Neural progenitor cell (in vitro differentiated cells): ENCODE measurements around the gene PRKD1. TPM values are rescaled to one million over a fixed set of nuclear protein-coding genes. Genes with fewer than 3 reads are reported as not detected.

ENCODE experiments used
- DNase-seq: peaks from one replicate; pipeline ENCODE4 v3.0.0-alpha.2; 2016; ENCODE audit warnings: low spot score
- H2AFZ ChIP-seq: fragments of 200-600 bp; sonication (generic); replicated peaks from 2 replicates; pipeline ENCODE4 v1.6.1; 2016; ENCODE audit warnings: antibody characterized with exemption
- H3F3A ChIP-seq: fragments of 200-600 bp; sonication (generic); 2 replicates; pipeline ENCODE4 v1.6.1; 2016; ENCODE audit warnings: antibody characterized with exemption, low read depth
- H3K27ac ChIP-seq: fragments of 200-600 bp; sonication (generic); 2 replicates; pipeline ENCODE4 v1.5.1; 2016; ENCODE audit warnings: mild to moderate bottlenecking
- H3K27me3 ChIP-seq: fragments of 200-600 bp; sonication (generic); 2 replicates; pipeline ENCODE4 v1.6.1; 2016; ENCODE audit warnings: mild to moderate bottlenecking, moderate library complexity
- H3K36me3 ChIP-seq: fragments of 200-600 bp; sonication (generic); 2 replicates; pipeline ENCODE4 v1.5.1; 2016
- H3K4me1 ChIP-seq: fragments of 200-600 bp; sonication (generic); 2 replicates; pipeline ENCODE4 v1.6.1; 2016; ENCODE audit warnings: mixed run types
- H3K4me2 ChIP-seq: fragments of 200-600 bp; sonication (generic); 2 replicates; pipeline ENCODE4 v1.6.1; 2016
- H3K4me3 ChIP-seq: fragments of 200-600 bp; sonication (generic); 2 replicates; pipeline ENCODE4 v1.5.1; 2016
- H3K79me2 ChIP-seq: fragments of 200-600 bp; sonication (generic); 2 replicates; pipeline ENCODE4 v1.6.1; 2016; ENCODE audit warnings: low read depth
- H3K9ac ChIP-seq: fragments of 200-600 bp; sonication (generic); 2 replicates; pipeline ENCODE4 v1.6.1; 2016
- H3K9me3 ChIP-seq: fragments of 200-600 bp; sonication (generic); 2 replicates; pipeline ENCODE4 v1.5.1; 2016; ENCODE audit warnings: low read depth
- H4K20me1 ChIP-seq: fragments of 200-600 bp; sonication (generic); 2 replicates; pipeline ENCODE4 v1.6.1; 2016; ENCODE audit warnings: low read depth
- H3K27ac Mint-ChIP-seq: 3 replicates; pipeline ENCODE4 v1.8.0; 2021; ENCODE audit warnings: mixed read lengths
- H3K27me3 Mint-ChIP-seq: 2 replicates; pipeline ENCODE4 v1.8.0; 2022; ENCODE audit warnings: low read depth, mild to moderate bottlenecking, inconsistent platforms, moderate library complexity, mixed read lengths; ENCODE audit not compliant: insufficient read depth
- H3K36me3 Mint-ChIP-seq: 3 replicates; pipeline ENCODE4 v1.8.0; 2021; ENCODE audit warnings: mixed read lengths
- H3K4me1 Mint-ChIP-seq: 3 replicates; pipeline ENCODE4 v1.8.0; 2021; ENCODE audit warnings: mixed read lengths
- H3K4me3 Mint-ChIP-seq: 3 replicates; pipeline ENCODE4 v1.8.0; 2021; ENCODE audit warnings: mild to moderate bottlenecking, moderate library complexity, mixed read lengths
- H3K9me3 Mint-ChIP-seq: 3 replicates; pipeline ENCODE4 v1.8.0; 2020; ENCODE audit warnings: mixed read lengths
- EZH2 ChIP-seq: fragments of 200-600 bp; sonication (generic); IDR thresholded peaks from 2 replicates; pipeline ENCODE4 v1.6.1; 2017; ENCODE audit warnings: antibody characterized with exemption, mild to moderate bottlenecking, moderate library complexity
- EZH2phosphoT487 ChIP-seq: fragments of 200-600 bp; sonication (generic); IDR thresholded peaks from 2 replicates; pipeline ENCODE4 v1.6.1; 2017; ENCODE audit warnings: antibody characterized with exemption
- total RNA-seq: library from RNA; depleted of rRNA; stranded (reverse); fragments of >200 nt; gene quantifications from 2 replicates; pipeline ENCODE4 v1.2.3, GENCODE V29; 2015; ENCODE audit warnings: low replicate concordance
- TF ChIP-seq, protein P1 (sequence below): fragments of 200-600 bp; sonication (generic); IDR thresholded peaks from 2 replicates; pipeline ENCODE4 v1.5.1; 2017; ENCODE audit warnings: antibody characterized with exemption, mild to moderate bottlenecking

PRKD1 gene
- total RNA-seq, 1 donor from 2014 or later = 8.7 TPM

- Mint-ChIP-seq H3K27me3 (peaks cover 2% of the 10 kb centered on the region), H3K9me3 (no peaks in the 10 kb centered on the region), H3K27ac (no peak overlapping the region), H3K4me1 (no peaks in the 10 kb centered on the region), H3K4me3 (no peak overlapping the region), H3K36me3 (no peaks in the 10 kb centered on the region)
- H3K27ac ChIP-seq = no peak overlapping the region
- H3K4me3 ChIP-seq = no peak overlapping the region
- DNase-seq = no peak
- no peaks in the 10 kb centered on the region for H3F3A ChIP-seq
- H2AFZ ChIP-seq = no peak overlapping the region
- no peaks in the 10 kb centered on the region for H4K20me1 ChIP-seq
- no peaks in the 10 kb centered on the region for H3K4me1 ChIP-seq
- H3K9me3 ChIP-seq = no peaks in the 10 kb centered on the region
- H3K4me2 ChIP-seq = no peak overlapping the region
- H3K36me3 ChIP-seq = no peaks in the 10 kb centered on the region
- H3K79me2 ChIP-seq = no peaks in the 10 kb centered on the region
- H3K9ac ChIP-seq = no peak overlapping the region
- no peak for TF ChIP-seq EZH2
- TF ChIP-seq, protein P1, sequence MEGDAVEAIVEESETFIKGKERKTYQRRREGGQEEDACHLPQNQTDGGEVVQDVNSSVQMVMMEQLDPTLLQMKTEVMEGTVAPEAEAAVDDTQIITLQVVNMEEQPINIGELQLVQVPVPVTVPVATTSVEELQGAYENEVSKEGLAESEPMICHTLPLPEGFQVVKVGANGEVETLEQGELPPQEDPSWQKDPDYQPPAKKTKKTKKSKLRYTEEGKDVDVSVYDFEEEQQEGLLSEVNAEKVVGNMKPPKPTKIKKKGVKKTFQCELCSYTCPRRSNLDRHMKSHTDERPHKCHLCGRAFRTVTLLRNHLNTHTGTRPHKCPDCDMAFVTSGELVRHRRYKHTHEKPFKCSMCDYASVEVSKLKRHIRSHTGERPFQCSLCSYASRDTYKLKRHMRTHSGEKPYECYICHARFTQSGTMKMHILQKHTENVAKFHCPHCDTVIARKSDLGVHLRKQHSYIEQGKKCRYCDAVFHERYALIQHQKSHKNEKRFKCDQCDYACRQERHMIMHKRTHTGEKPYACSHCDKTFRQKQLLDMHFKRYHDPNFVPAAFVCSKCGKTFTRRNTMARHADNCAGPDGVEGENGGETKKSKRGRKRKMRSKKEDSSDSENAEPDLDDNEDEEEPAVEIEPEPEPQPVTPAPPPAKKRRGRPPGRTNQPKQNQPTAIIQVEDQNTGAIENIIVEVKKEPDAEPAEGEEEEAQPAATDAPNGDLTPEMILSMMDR = no peak
- TF ChIP-seq EZH2phosphoT487 = no peak
- no peaks in the 10 kb centered on the region for H3K27me3 ChIP-seq
Measured at GRCh38 chr14:29757711-29758233, 169.9 kb downstream of the PRKD1 start.

- no peak overlapping the region for H3K9ac ChIP-seq
- no peaks in the 10 kb centered on the region for H3K27me3 ChIP-seq
- H3K36me3 Mint-ChIP-seq = no peaks in the 10 kb centered on the region
- H3K9me3 ChIP-seq = no peaks in the 10 kb centered on the region
- H3K79me2 ChIP-seq = no peaks in the 10 kb centered on the region
- DNase-seq = no peak
- TF ChIP-seq EZH2phosphoT487 = no peak
- TF ChIP-seq, protein P1 = no peak
- TF ChIP-seq EZH2 = no peak
- no peaks in the 10 kb centered on the region for H3F3A ChIP-seq
- no peak overlapping the region for H2AFZ ChIP-seq
- H3K36me3 ChIP-seq = no peaks in the 10 kb centered on the region
- H3K9me3 Mint-ChIP-seq = no peaks in the 10 kb centered on the region
- no peak overlapping the region for H3K4me3 ChIP-seq
- H3K4me1 ChIP-seq = no peaks in the 10 kb centered on the region
- peaks cover 2% of the 10 kb centered on the region for H3K27me3 Mint-ChIP-seq
- no peaks in the 10 kb centered on the region for H4K20me1 ChIP-seq
- no peak overlapping the region for H3K4me3 Mint-ChIP-seq
- H3K4me2 ChIP-seq = no peak overlapping the region
- no peak overlapping the region for H3K27ac Mint-ChIP-seq
- no peaks in the 10 kb centered on the region for H3K4me1 Mint-ChIP-seq
- no peak overlapping the region for H3K27ac ChIP-seq
Measured at GRCh38 chr14:29757188-29757680, 170.4 kb downstream of the PRKD1 start.

DNA sequence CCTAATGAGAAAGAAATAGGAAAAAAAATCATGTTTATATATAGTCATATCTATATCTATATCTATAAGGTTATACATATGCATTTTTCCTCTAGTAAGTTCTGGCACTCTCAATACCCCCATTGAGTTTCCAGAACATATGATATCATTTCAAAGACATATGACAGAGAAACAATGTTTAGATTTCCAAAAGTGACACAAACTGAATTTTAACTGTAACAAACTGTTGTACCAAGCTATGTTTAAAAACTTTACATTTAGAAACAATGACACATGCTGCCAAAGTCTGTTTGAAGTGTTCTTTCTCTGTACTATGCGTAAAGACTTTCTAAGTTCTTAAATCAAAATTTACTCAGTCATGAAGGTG lies 171.6 kb downstream of the PRKD1 start:
- TF ChIP-seq EZH2 (no peak), EZH2phosphoT487 (no peak)
- TF ChIP-seq, protein P1 = no peak
- no peak overlapping the region for H3K27ac Mint-ChIP-seq
- no peaks in the 10 kb centered on the region for H3K36me3 Mint-ChIP-seq
- Histone ChIP-seq H3K4me3 (no peak overlapping the region), H3F3A (no peaks in the 10 kb centered on the region), H3K27ac (no peak overlapping the region), H3K79me2 (no peaks in the 10 kb centered on the region), H4K20me1 (no peaks in the 10 kb centered on the region), H3K9ac (no peak overlapping the region), H3K4me1 (no peaks in the 10 kb centered on the region), H2AFZ (no peak overlapping the region), H3K27me3 (no peaks in the 10 kb centered on the region), H3K36me3 (no peaks in the 10 kb centered on the region), H3K4me2 (no peak overlapping the region), H3K9me3 (no peaks in the 10 kb centered on the region)
- DNase-seq = no peak
- peaks cover 2% of the 10 kb centered on the region for H3K27me3 Mint-ChIP-seq
- H3K9me3 Mint-ChIP-seq = no peaks in the 10 kb centered on the region
- no peaks in the 10 kb centered on the region for H3K4me1 Mint-ChIP-seq
- H3K4me3 Mint-ChIP-seq = no peak overlapping the region
